ENCODE results near the gene FAM25G.
"Not testable (repeated sequence)": the region's sequence is repeated elsewhere in the genome, so short reads cannot be mapped to it uniquely, and the experiment has no call there.

Gene FAM25G

DNA sequence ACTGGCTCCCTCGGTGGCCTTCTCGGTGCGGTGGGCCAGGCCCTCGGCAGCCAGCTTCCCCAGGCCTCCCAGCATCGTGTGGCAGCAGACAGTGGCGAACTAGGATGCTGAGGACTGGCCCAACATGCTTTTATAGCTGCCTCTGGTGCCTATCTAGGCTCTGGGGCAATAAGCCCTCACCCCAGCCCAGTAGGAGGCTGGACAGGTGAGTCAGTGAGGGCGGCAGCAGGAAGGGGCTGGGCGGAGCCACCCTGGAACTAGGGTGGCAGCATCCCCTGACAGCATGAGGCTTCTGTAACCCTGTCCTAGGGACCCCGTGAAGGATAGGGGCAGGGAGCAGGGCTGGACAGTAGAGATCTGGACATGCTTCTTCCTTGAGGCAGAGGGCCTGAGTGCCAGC, at the start of gene FAM25G:
Gene FAM25G, minus strand, starts transcription at position 101 of the 400 bp plus-strand sequence. Its CDS starts 26 bp downstream, at position 75.
- not testable (repeated sequence) for DNase-seq (ENCODE audit: low spot score); FAIRE-seq

DNA sequence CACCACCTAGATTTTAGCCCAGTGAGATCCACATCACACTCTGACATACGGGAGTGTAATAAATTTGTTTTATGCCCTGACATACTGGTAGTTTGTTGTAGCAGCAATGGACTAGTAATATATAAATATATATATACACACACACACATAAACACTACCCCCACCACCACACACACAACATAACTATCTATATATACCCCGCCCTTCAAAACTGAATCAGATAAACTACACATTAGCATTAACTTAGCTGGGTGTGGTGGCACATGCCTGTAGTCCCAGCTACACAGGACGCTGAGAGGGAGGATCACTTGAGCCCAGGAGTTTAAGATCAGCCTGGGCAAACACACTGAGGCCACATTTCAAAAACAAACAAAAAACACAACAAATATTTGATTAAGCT, 44.9 kb upstream of the FAM25G start:
- not testable (repeated sequence) for FAIRE-seq; DNase-seq (ENCODE audit: low spot score)

DNA sequence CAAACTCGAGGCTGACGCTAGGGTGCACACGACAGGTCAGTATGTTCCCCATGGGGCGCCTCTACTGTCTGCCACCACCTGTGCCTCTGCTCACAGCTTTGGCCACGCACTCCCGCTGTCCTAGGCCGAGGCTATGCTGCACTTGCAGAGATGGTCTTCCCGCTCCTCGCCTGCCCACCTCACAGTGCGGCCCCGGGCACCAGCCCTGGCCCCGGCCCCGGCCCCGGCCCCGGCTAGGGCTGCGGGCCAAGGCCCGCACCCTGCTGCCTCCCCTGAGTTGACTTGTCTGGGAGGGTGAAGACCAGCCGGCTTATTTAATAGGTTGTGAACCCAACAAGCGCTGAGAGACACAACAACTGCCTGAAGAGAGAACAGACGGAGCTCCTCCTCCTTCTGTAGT, 32.0 kb upstream of the FAM25G start, which contains the start of gene AGAP9:
Gene AGAP9, minus strand, starts transcription at position 164 of the 400 bp plus-strand sequence. Its CDS starts 112 bp downstream, at position 52.
- DNase-seq (ENCODE audit: low spot score); FAIRE-seq: not testable (repeated sequence)

DNA sequence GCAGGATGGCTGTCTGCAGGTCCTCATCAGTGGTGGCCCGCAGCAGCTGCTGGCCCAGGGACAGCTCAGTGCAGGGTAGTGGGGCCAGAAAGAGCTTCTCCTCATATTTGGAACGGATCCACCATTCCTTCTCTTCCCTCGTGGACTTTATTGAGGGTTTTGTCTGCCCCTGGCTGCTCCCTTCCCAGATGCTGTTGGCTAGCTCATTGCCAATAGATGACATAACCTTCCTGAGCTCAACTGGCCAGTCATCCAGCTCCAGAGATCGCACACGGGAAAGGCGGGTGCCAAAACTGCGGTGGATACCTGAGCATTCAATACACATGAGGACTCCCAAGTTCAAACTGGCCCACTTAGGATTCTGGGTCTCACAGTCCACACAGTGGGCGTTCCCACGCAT, 10.8 kb upstream of the FAM25G start:
- not testable (repeated sequence) for DNase-seq (ENCODE audit: low spot score); FAIRE-seq

DNA sequence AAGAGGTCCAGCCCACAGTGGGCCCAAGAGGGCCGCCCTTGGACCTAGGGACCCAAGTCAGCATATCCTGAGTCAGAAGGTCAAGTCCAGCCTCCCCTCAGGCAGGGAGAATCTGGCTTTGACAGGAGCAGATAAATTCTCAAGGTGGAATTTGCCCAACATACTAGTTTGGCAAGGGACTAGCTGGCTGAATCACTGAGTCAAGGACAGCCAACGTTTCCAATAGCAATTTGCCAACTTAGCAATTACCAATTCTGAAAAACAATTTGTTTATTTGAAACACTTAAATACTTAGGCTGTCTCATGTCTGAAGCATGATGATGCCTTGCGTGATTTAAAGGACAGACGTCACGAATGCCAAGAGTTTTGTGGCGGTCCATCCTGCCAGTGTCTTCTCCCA, 2.7 kb upstream of the FAM25G start:
- FAIRE-seq; DNase-seq (ENCODE audit: low spot score): not testable (repeated sequence)

DNA sequence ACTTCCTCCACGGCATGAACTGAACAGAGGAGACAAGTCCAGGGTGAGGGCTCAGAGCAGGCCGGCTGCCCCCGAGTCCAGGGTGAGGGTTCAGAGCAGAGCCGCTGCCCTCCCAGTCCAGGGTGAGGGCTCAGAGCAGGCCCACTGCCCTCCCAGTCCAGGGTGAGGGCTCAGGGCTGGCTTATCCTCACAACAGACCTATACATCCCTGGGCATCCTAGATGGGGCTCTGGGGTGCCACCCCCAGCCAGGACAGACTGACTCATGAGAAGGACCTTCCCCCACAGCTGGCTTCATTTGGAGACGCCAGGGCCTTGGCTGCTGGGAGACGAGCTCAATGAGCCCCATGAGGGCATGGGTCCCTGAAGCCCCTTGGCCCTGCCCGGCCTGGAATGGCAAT, 1.9 kb downstream of the FAM25G start:
- FAIRE-seq; DNase-seq (ENCODE audit: low spot score): not testable (repeated sequence)

DNA sequence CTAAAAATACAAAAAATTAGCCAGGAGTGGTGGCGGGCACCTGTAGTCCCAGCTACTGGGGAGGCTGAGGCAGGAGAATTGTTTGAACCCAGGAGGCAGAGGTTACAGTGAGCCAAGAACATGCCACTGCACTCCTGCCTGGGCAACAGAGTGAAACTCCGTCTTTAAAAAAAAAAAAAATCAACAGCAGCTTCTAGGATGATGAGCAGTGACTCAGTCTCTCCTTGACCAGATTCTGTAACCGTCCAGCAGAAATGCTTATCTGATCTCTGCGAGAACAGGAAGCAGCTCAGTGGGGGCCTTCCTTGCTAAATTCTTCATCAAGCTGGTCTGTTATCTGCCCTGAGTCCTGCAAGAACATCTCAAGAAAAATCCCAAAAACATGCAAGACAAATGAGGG, 5.6 kb downstream of the FAM25G start:
- not testable (repeated sequence) for FAIRE-seq

DNA sequence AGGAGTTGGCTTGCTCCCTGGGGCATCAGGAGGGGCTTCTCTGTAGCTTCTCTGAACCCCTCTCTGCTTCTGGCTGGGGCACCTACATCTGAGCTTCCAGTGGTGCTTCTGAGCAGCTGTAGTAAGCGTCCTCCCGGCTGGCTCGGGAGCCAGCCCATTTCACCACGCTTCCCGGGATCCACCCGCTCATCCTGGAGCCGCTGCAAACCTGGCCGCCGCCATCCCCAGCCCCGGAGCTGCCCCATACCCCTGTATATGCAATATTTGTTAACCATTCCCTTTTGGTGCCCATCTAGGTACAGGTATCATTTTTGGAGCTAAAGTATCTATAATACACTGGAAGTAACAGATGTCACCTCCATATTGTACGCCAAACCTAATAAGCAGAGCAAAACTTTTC, 6.7 kb downstream of the FAM25G start:
- not testable (repeated sequence) for FAIRE-seq; DNase-seq (ENCODE audit: low spot score)

More for the DNA sequence above, 5.6 kb downstream of the FAM25G start:
- not testable (repeated sequence) for DNase-seq (ENCODE audit: low spot score)

DNA sequence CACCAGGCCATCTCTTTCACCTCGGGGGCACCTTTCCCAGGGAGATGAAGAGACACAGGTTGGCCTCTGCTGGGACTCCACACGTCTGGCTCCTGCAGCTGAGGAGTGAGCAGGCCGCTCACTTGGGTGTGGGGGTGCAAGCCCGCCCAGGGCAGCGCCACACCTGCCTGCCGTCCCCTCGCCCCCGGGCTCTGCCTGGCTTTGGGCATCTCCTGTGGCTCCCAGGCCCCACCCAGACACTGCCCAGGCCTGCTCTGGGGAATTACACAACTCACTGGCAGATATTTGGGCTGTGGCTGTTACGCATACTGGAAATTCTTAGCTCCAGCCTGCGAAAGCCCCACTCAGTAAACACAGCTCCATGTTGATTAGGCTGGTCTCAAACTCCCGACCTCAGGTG, 7.6 kb downstream of the FAM25G start, which contains the start of gene ANXA8:
Gene ANXA8, minus strand, starts transcription at position 193 of the 400 bp plus-strand sequence. Its CDS starts 182 bp downstream, at position 11.
- FAIRE-seq; DNase-seq (ENCODE audit: low spot score): not testable (repeated sequence)

DNA sequence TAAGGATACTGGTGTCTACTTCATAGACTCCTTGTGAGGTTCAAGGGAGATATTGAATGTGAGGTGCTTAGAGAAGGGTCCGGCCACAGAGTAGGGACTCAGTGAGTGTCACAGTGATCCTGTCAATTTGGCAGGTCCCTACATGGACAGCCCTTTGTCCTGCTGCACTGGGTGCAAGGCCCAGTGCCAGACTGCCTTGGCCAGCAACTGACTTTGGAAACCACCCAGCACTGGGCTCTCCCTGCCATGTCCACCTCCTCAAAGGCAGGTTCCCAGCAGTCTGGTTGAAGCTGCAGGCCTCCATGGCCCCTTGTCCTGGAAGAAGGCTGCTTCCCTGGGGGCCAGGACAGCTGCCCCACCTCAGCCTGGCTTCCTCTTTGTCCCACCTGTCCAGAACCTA, 9.1 kb downstream of the FAM25G start:
- not testable (repeated sequence) for FAIRE-seq; DNase-seq (ENCODE audit: low spot score)

DNA sequence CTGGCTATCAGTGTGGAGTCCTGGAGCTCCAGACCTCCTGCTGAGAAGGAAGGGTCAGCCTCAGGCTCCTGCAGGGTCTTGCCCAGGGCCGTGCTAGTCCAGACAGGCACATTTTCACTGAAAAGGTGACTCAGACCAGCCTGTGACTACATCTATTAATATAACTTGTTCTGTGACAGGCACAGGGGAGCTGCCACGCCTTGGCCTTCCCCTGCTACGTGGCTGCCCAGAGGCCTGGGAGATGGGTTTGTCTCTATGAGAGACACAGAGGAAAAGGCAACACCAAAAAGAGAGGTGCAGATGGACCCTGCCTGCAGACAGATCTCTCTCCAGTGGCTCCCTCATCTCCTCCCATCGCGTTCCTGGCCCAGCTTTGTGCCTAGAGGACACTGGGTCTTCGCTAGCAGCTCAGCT, 9.7 kb downstream of the FAM25G start:
- FAIRE-seq; DNase-seq (ENCODE audit: low spot score): not testable (repeated sequence)

DNA sequence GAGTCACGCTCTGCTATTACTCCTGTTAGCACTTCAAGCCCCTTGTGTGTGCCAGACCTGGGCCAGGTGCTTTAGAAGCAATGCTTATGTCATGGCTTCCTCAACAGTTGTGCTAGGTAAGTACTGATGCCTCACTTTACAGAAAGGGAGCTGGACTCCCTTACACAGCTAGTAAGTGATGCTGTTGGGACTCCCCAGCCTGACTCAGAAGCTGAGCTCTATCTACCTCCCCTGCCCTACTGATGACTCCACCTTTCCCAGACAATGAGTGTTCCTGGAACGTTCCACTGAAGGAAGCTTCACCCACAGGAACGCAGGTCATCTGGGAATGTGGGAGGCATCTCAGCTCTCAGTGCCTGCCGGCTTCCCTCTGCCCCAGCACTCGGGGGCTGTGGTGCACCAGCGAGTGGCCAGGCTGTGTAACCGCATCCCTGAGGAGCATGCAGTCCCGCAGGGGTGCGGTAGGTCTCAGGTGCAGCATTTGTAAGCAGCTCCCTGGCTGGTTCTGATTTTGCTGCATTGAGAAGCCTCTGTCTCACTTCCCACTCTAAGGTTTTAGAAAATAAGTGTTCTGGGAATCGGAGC, 10.2 kb downstream of the FAM25G start:
- not testable (repeated sequence) for FAIRE-seq; DNase-seq (ENCODE audit: low spot score)

DNA sequence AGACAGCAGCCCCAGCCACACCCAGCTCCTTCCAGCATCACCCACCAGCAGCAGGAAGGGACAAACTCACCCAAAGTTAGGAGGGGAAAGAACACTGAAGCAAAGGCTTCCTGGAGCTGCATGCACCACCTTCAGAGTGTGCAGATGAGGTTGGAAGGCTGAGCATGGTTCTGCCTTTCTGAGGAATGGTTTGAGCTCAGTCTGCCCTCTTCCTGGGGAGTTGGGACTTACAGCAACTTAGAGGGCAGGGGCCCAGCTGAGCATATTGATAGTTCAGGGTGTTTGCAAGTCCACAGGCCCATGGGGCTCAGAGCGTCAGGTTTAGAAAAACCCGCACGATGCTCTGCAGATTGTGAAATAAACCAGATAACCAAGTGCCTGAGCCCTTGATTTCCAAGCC, 11.4 kb downstream of the FAM25G start:
- DNase-seq (ENCODE audit: low spot score); FAIRE-seq: not testable (repeated sequence)

DNA sequence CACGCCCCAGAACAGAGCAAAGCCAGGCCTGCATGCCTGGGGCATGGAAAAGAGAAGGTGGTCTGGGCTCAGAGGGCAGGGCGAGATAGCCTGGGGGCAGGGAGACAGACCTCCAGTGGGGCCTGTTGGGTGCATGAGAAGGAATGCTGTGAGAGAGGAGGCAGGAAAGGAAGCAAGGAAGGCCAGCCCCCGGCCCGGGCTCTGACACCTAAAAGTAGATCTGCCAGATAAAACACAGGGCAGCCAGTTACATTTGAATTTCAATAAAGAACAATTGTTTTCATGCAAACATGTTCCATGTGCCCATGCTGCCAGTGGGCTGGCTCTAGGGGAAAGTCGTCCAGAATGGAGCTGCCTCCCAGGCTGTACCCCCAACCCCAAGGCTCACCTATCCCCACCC, 13.4 kb downstream of the FAM25G start:
- not testable (repeated sequence) for FAIRE-seq; DNase-seq (ENCODE audit: low spot score)

DNA sequence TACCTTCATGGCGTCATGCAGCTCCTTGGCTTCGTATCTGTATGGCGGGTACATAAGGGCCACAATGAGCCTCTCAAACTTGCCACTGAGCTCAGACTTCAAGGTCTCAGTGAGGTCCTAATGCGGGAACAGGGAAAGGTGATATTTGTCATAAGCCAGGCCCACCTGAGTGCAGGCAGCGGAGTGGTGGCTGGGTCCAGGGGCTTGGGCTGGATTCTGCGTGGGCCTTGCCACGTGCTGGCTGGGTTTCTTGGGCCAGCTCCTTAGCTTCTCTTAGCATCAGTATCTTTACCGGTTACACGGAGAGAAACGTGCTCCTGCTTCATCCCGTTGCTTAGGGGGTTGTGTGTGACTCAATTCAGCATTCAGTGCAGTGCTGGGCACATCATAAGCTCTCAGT, 14.4 kb downstream of the FAM25G start:
- not testable (repeated sequence) for FAIRE-seq; DNase-seq (ENCODE audit: low spot score)

DNA sequence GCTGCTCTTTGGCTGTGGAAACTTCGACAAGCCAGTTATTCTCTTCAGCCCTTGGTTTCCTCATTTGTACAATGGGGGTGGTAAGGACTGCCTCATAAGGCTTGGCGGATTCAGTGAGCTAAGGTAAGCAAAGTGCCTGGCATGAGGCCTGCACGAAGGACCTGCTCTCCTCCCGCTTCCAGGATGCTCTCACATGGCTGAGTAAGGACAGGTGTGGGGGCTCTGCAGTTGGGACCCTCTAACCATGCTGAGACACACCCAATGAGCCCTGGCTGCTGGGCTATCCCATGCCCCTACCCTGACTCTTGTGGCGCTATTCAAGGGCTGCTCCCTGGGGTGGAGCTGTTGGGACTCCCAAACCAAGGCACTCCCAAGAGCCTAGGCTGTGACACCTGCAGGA, 16.4 kb downstream of the FAM25G start:
- not testable (repeated sequence) for FAIRE-seq; DNase-seq (ENCODE audit: low spot score)

DNA sequence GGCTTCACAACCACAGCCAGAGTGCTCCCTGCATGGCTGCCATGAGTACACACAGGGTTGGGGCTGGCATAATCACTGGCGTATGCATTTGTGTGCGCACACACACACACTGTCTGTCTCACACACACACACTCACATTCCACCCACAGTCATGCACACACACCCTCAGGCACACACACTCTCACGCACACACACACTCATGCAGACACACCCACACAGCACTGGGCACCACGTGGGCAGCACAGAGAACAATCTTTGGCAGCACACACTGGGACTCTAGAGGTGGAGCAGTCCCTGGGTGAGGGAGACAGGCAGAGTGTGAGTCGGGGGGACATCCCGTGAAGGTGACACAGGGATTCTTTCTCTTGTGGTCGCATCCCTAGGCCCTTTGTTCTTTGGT, 18.0 kb downstream of the FAM25G start:
- not testable (repeated sequence) for FAIRE-seq; DNase-seq (ENCODE audit: low spot score)

DNA sequence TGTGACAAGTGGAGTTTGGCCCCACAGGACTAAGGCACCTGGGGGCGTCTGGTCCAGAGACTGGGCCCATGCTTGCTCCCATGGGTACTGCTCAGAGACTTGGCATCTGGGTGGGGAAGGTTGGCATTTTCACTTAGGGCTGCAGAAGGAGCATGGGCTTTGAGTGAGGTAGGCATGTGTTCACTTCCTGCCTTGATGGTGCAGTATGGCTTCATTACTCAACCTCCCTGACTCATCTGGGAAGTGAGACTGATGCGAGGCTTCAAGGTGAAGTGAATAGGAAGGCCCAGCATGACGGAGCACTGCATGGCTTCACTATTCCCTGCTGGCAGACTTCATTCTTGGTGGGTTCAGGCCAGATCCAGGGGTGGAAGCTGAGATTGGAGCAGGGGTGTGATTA, 18.9 kb downstream of the FAM25G start:
- FAIRE-seq; DNase-seq (ENCODE audit: low spot score): not testable (repeated sequence)

DNA sequence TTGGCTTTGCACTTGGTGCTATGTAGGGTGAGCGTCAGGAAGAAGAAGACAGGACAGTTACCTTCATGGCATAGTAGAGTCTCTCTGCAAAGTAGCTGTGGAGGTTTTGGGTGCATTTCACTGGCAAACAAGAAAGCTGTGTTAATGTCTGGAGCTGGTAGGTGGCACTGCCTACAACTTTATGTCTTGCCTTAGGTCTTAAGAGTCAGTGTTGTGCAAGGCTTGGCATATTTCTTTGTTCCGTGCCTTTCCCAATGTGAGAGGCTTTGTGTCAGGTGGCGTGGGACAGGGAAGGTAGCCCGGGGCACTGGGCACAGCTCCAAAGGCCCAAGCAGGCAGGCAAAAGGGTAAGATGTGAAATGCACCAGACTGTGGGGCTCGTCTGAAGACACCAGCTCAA, 19.4 kb downstream of the FAM25G start:
- not testable (repeated sequence) for DNase-seq (ENCODE audit: low spot score); FAIRE-seq

DNA sequence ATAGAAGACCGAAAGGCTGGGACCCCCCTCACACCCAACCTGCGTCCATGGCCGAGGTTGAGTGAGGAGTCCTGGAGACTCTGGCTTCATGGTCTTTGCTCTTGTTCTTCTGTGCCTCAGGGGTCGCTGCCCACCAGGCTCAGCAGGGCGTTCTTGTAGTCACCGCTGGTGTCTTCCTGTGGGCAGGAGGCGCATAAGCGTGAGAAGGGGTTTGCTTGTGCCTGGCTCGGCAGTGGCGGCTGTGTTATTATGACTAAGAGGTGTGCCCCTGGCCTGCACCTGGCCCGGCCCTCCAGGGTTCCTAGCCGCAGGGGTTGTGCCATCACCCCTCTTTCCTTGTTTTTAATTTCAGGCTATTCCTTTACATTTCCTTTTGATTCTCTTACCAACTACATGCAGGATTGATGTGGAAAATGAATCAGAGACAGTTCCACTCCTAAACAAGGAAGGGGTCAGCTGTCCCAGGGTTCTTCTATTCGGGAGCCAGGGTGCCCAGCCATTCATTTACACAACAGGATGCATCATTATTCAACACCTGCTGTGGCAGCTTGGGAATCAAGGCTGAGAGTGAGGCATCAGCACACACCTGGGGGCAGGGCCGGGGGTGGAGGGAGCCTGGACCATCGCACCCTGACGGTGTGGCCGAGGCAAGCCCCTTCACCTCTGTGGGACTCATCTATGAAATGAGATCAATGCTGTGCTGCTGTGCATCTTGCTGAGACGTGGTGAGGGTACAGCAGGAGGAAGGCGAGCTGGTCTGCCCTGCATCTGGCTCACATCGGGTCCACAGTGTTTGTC, 22.6 kb downstream of the FAM25G start:
- FAIRE-seq: not testable (repeated sequence)

DNA sequence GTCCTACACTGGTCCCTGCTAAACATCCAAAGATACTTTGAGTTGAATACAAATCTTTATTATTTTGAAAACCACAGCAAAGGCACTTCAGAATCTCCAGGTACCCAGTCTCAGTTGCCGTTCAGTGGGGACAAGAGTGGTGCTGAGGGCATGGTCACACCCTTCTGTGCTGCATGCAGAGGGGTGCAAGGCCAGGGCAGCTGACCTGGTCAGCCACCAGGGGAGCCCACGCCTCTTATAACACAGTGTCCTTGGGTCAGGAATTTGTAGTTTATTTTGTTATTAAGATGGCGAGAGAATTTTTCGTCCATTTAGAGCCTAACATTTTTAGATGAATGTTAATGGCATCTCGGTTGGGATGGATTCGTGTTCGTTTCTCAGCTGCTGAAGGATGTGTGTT, 23.5 kb downstream of the FAM25G start:
- DNase-seq (ENCODE audit: low spot score); FAIRE-seq: not testable (repeated sequence)

More for the DNA sequence above, 22.6 kb downstream of the FAM25G start:
- not testable (repeated sequence) for DNase-seq (ENCODE audit: low spot score)

DNA sequence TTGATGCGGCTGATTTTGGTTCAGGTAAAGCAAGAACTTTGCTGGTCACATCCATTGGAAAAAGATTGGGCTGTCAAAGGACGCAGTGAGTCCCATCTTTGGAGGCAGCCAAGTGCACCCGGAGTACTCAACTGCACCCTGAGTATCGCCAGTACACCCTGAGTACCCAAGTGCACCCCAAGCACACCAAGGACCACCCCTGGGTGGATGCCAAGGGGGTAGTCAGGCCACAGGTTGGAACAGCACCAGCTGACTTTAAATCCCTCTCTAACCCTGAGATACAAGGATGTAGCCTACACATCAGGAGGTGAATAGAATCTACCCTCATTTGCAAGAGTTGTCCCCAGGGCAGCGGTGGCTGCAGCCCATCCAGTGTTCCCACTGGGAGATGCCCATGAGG, 24.0 kb downstream of the FAM25G start:
- not testable (repeated sequence) for DNase-seq (ENCODE audit: low spot score); FAIRE-seq
